Suprapubic skin (tissue), 4 donors: Measurements from ENCODE around the gene ELOB. TPM values are rescaled to one million over a fixed set of nuclear protein-coding genes. Genes with fewer than 3 reads are reported as not detected.

Source experiments
- DNase-seq, 2 donors: peaks; one replicate each; pipeline ENCODE4 v3.0.0-alpha.2; 2019; ENCODE audit warnings: low spot score in 2 of 2
- H3K27ac ChIP-seq: fragments of 200-600 bp; sonication (generic); one replicate; pipeline ENCODE4 v1.5.1; 2019
- H3K27me3 ChIP-seq: fragments of 200-600 bp; sonication (generic); one replicate; pipeline ENCODE4 v1.5.1; 2019
- H3K36me3 ChIP-seq: fragments of 200-600 bp; sonication (generic); one replicate; pipeline ENCODE4 v1.5.1; 2019
- H3K4me1 ChIP-seq: fragments of 200-600 bp; sonication (generic); one replicate; pipeline ENCODE4 v1.5.1; 2019
- H3K4me3 ChIP-seq: fragments of 200-600 bp; sonication (generic); one replicate; pipeline ENCODE4 v1.5.1; 2019; ENCODE audit warnings: mild to moderate bottlenecking
- H3K9me3 ChIP-seq: fragments of 200-600 bp; sonication (generic); one replicate; pipeline ENCODE4 v1.5.1; 2019
- CTCF ChIP-seq, 2 donors: fragments of 200-600 bp in 1 of 2; fragments of 450-650 bp in 1 of 2; sonication (generic) in 1 of 2; IDR thresholded peaks; one replicate each; pipeline ENCODE4 v1.5.1; 2016 to 2019; ENCODE audit warnings: antibody characterized with exemption in 2 of 2, mild to moderate bottlenecking in 1 of 2, moderate library complexity in 1 of 2
- EP300 ChIP-seq: sonication (generic); formaldehyde crosslinking; IDR thresholded peaks from one replicate; pipeline ENCODE4 v1.6.1; 2017; ENCODE audit warnings: antibody characterized with exemption
- POLR2A ChIP-seq, 2 donors: fragments of 450-650 bp; IDR thresholded peaks; one replicate each; pipeline ENCODE4 v1.6.1; 2017; ENCODE audit warnings: antibody characterized with exemption in 2 of 2, mild to moderate bottlenecking in 2 of 2, moderate library complexity in 2 of 2
- POLR2AphosphoS5 ChIP-seq, 3 donors: sonication (generic); formaldehyde crosslinking; IDR thresholded peaks; one replicate each; pipeline ENCODE4 v1.6.1; 2017; ENCODE audit warnings: antibody characterized with exemption in 3 of 3
- WGBS: methylation state at CpG from one replicate; pipeline ENCODE4 v1.1.5; 2018; 5-methylcytosine and 5-hydroxymethylcytosine counted together
- total RNA-seq, 4 donors: library from RNA; depleted of rRNA; stranded (reverse); fragments of >200 nt; gene quantifications; one replicate each; pipeline ENCODE4 v1.1.0, GENCODE V29; 2016

Gene ELOB
- total RNA-seq, 4 donors from 2014 or later: 174 to 249 (median 213) TPM

DNA sequence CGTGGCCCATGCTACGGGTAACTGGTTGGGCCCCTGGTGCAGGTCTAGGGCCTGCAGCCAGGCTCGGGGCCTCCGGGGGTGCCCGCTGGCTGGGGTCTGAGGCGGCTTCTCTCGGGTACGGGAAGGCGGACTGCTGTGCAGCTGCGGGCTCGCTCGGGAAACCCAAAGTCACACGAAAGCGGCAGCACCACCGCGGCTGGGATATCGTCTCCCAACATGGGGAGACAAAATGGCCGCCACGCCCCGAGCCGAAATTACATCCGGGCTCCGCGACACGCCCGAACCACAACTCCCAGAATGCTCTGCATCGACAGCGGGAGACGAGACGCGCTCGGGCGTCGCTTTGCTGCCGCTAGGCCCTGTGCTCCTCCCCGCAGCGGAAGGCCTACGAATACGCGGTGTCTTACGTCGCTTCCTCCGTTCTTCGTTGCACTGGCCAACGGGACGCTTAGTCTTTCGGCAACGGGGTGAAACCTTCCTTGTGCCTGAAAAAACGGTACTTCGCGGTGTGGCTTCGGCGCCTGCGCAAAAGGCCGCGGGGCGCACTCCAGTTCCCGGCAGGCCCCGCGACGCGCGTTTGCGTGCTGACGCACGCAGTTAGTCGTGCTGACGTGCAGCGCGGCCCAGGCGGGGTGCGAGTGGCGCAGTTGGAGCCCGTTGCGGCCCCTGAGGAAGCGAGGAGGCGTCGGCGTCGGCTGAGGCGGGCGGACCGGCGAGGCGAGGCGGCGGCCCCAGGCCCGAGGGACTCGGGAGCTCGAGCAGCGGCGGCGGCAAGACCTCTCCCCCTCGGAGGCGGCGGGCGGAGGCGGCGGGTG lies 24.8 kb downstream of the ELOB start, which contains the start of gene SRRM2:
Gene SRRM2, plus strand, starts transcription at position 604 of the 815 bp plus-strand sequence. CDS start 3,727 bp downstream, outside the sequence.
- 4% methylated on average over 5 of the region's 99 CpGs for WGBS

DNA sequence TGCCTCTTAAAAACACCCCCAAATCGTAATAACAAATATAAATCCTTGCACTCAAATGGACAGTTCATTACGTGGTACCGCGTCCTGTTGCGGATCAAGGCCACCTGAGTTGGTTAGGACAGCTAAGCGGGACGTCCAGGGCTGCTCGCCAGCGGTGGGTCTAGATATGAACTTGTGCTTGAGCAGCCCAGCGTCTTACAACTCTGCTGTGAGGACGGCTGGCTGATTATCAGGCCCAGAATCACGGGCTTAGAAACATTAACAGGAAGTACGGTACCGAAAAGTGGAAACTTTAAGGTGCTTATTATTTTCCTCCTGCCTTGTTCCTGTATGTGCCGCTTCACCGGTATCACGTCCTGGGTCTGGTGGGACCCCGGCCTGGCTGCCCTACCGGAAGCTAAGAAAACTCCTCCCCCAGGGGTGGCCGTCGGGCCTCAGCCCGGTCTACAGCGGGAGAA lies 25.5 kb downstream of the ELOB start:
- Histone ChIP-seq H3K27ac (peak overlapping the region; percentile 99), H3K9me3 (no peaks in the 10 kb centered on the region), H3K4me1 (peaks cover 38% of the 10 kb centered on the region), H3K36me3 (peaks cover 5% of the 10 kb centered on the region), H3K4me3 (peak overlapping the region; percentile 58), H3K27me3 (no peaks in the 10 kb centered on the region)
- TF ChIP-seq POLR2AphosphoS5 (IDR thresholded peaks at IDR 0.05) (no peak), POLR2A (IDR thresholded peaks at IDR 0.05) (no peak), CTCF (IDR thresholded peaks at IDR 0.05) (no peak), EP300 (no peak)
- DNase-seq: no peak
- 75% methylated on average over 14 of the region's 23 CpGs for WGBS

More for the DNA sequence above, 24.8 kb downstream of the ELOB start, which contains the start of gene SRRM2:
- peak within 1 kb of the TSS; percentile 99 for H3K27ac ChIP-seq
- DNase-seq: peak; percentile 97 to 98
- no peaks in the 10 kb centered on the region for H3K9me3 ChIP-seq
- H3K27me3 ChIP-seq: no peaks in the 10 kb centered on the region
- peaks cover 9% of the 10 kb centered on the region for H3K36me3 ChIP-seq
- H3K4me1 ChIP-seq: peaks cover 43% of the 10 kb centered on the region
- TF ChIP-seq EP300: no peak
- peak; percentile 93 to 99 for TF ChIP-seq POLR2A (IDR thresholded peaks at IDR 0.05)
- peak; percentile 78 to 97 (median 83) for TF ChIP-seq POLR2AphosphoS5 (IDR thresholded peaks at IDR 0.05)
- TF ChIP-seq CTCF (IDR thresholded peaks at IDR 0.05): no peak
- peak within 1 kb of the TSS; percentile 58 for H3K4me3 ChIP-seq

DNA sequence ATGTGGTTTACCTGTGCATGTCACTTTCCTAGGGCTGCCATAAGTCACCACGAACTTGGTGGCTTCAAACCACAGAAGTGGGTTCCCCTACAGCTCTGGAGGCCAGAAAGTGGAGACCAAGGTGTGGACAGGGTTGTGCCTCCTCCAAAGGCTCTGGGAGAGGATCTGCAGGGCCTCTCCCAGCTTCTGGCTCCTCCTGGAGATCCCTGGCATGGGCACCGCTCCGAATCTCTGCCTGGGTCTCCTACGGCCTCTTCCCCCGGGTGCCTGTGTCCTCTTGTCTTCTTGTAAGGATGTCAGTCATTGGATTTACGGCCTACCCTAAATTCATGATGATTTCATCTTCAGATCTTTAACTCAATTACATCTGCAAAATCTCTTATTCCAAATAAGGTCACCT lies 27.1 kb downstream of the ELOB start:
- H3K36me3 ChIP-seq: no peaks in the 10 kb centered on the region
- 84% methylated on average over 6 of the region's 6 CpGs for WGBS
- DNase-seq: no peak
- no peak overlapping the region for H3K4me3 ChIP-seq
- no peak for TF ChIP-seq CTCF (IDR thresholded peaks at IDR 0.05)
- no peak for TF ChIP-seq EP300
- no peak for TF ChIP-seq POLR2AphosphoS5 (IDR thresholded peaks at IDR 0.05)
- TF ChIP-seq POLR2A (IDR thresholded peaks at IDR 0.05): no peak
- no peak overlapping the region for H3K27ac ChIP-seq
- peaks cover 21% of the 10 kb centered on the region for H3K4me1 ChIP-seq
- no peaks in the 10 kb centered on the region for H3K27me3 ChIP-seq
- no peaks in the 10 kb centered on the region for H3K9me3 ChIP-seq

DNA sequence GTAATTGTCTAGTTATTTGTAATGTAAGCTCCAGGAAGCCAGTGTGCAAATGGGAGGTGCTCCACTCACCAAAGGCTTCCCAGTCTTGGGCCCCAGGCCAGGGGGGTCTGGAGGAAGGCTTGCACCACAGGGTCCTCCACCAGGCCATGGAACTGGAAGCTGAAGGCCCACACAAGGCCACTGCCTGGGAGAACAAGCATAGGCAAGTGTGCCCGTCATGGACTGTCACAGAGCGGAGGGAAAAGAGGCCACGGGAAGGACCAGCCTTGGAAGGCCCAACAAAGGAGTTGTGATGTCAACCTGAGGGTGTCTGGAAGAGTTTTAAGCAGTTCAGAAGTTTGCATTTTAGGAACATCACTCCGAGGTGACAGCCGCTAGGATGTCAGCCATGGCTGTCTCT lies 27.6 kb downstream of the ELOB start:
- no peaks in the 10 kb centered on the region for H3K36me3 ChIP-seq
- no peaks in the 10 kb centered on the region for H3K9me3 ChIP-seq
- DNase-seq: no peak
- 99% methylated on average over 5 of the region's 5 CpGs for WGBS
- no peak overlapping the region for H3K27ac ChIP-seq
- H3K4me3 ChIP-seq: no peak overlapping the region
- no peak for TF ChIP-seq EP300
- TF ChIP-seq POLR2A (IDR thresholded peaks at IDR 0.05): no peak
- no peak for TF ChIP-seq CTCF (IDR thresholded peaks at IDR 0.05)
- no peak for TF ChIP-seq POLR2AphosphoS5 (IDR thresholded peaks at IDR 0.05)
- H3K4me1 ChIP-seq: peaks cover 17% of the 10 kb centered on the region
- no peaks in the 10 kb centered on the region for H3K27me3 ChIP-seq

- TF ChIP-seq EP300: no peak
- no peak for TF ChIP-seq POLR2AphosphoS5 (IDR thresholded peaks at IDR 0.05)
- no peak for TF ChIP-seq CTCF (IDR thresholded peaks at IDR 0.05)
- TF ChIP-seq POLR2A (IDR thresholded peaks at IDR 0.05): no peak
Measured at GRCh38 chr16:2748757-2749455, 28.2 kb downstream of the ELOB start.

More at GRCh38 chr16:2748757-2749455, 28.2 kb downstream of the ELOB start:
- no peak overlapping the region for H3K4me3 ChIP-seq
- no peaks in the 10 kb centered on the region for H3K36me3 ChIP-seq
- 80% methylated on average over 5 of the region's 7 CpGs for WGBS
- H3K27ac ChIP-seq: no peak overlapping the region
- DNase-seq: no peak
- no peaks in the 10 kb centered on the region for H3K27me3 ChIP-seq
- H3K9me3 ChIP-seq: no peaks in the 10 kb centered on the region
- H3K4me1 ChIP-seq: peaks cover 11% of the 10 kb centered on the region
